HT-29 (cell line): ENCODE results near the gene ULBP2. TPM values are rescaled to one million over a fixed set of nuclear protein-coding genes. Genes with fewer than 3 reads are reported as not detected.
A peak's percentile ranks its signal among the peaks of the same experiment; 100 is the strongest.

Source experiments
- DNase-seq: peaks from one replicate; pipeline ENCODE4 v3.0.0-alpha.2; 2015; ENCODE audit warnings: low spot score
- total RNA-seq: library from RNA; depleted of rRNA; stranded (reverse); fragments of >200 nt; shearing (Covaris generic); gene quantifications from 2 replicates; pipeline ENCODE4 v1.2.3, GENCODE V29; 2014; rRNA removed

The ULBP2 gene
- 3.2 and 5.3 TPM in 2 replicates for total RNA-seq

GRCh38 chr6:149941583-149942460 is at the start of gene ULBP2:
Gene ULBP2, plus strand, starts transcription at chr6:149942014. Its CDS starts 59 bp downstream, at chr6:149942073.
- peak; percentile 73 for DNase-seq

- DNase-seq = peak; percentile 89
Measured at GRCh38 chr6:149895048-149895590, 46.7 kb upstream of the ULBP2 start.

GRCh38 chr6:149895833-149896271 is 46.0 kb upstream of the ULBP2 start:
- peak; percentile 69 for DNase-seq

- DNase-seq = no peak
Measured at GRCh38 chr6:149896491-149896890, 45.3 kb upstream of the ULBP2 start.

- peak; percentile 20 for DNase-seq
Measured at GRCh38 chr6:149897015-149897697, 44.7 kb upstream of the ULBP2 start.

- no peak for DNase-seq
Measured at GRCh38 chr6:149897855-149898744, 43.7 kb upstream of the ULBP2 start, which contains the start of gene RAET1E. Gene RAET1E, minus strand, starts transcription at chr6:149898113. Its CDS starts 7,212 bp downstream, at chr6:149890901.

GRCh38 chr6:149898966-149899365 is 42.8 kb upstream of the ULBP2 start:
- no peak for DNase-seq

GRCh38 chr6:149899486-149899885 is 42.3 kb upstream of the ULBP2 start:
- no peak for DNase-seq

GRCh38 chr6:149899926-149900619 is 41.7 kb upstream of the ULBP2 start:
- no peak for DNase-seq

GRCh38 chr6:149900620-149901443 is 41.0 kb upstream of the ULBP2 start:
- no peak for DNase-seq

- DNase-seq = no peak
Measured at GRCh38 chr6:149901444-149902140, 40.2 kb upstream of the ULBP2 start.

GRCh38 chr6:149903938-149904611 is 37.7 kb upstream of the ULBP2 start:
- peak; percentile 7 for DNase-seq

- no peak for DNase-seq
Measured at GRCh38 chr6:149904661-149905370, 37.0 kb upstream of the ULBP2 start.

GRCh38 chr6:149905371-149905910 is 36.4 kb upstream of the ULBP2 start:
- no peak for DNase-seq

GRCh38 chr6:149905911-149906371 is 35.9 kb upstream of the ULBP2 start:
- DNase-seq = no peak

- no peak for DNase-seq
Measured at GRCh38 chr6:149906405-149906804, 35.4 kb upstream of the ULBP2 start.

- no peak for DNase-seq
Measured at GRCh38 chr6:149907317-149907716, 34.5 kb upstream of the ULBP2 start.
